ENCODE measurements around the gene RUVBL2. TPM values are rescaled to one million over a fixed set of nuclear protein-coding genes. Genes with fewer than 3 reads are reported as not detected.

RUVBL2 gene
- total RNA-seq, 2 donors from 2014 or later: 110 to 126 TPM

DNA sequence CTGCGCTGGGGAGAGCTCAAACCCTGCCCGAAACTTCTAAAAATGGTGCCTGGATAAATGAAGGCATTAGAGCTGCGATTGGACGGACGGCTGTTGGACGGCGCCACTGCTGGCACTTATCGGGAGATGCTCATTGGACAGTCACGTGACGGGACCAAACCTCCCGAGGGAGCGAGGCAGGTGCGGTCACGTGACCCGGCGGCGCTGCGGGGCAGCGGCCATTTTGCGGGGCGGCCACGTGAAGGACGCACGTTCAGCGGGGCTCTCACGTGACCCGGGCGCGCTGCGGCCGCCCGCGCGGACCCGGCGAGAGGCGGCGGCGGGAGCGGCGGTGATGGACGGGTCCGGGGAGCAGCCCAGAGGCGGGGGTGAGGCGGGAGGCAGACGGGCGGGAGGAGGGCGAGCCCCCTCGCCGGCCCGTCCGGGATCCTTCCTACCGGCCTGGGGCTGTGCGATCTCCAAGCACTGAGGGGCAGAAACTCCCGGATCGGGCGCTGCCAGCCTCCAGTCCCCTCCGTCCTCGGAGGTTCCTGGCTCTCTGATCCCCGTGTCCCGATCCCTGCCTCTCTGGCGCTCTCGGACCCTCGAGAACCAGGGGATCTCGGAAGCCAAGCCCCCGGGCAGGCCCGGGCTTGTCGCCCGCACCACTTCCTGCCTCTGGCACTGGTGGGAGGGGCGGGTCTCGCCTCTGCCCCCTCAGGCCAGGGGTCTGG, 38.9 kb upstream of the RUVBL2 start, which contains the start of gene BAX:
Gene BAX, plus strand, starts transcription at position 281 of the 713 bp plus-strand sequence. Its CDS starts 54 bp downstream, at position 335.
- H3K36me3 ChIP-seq: no peaks in the 10 kb centered on the region
- peak; percentile 95 for TF ChIP-seq POLR2AphosphoS5 (IDR thresholded peaks at IDR 0.05)
- peak; percentile 83 for TF ChIP-seq POLR2A (IDR thresholded peaks at IDR 0.05)
- TF ChIP-seq, protein P1, sequence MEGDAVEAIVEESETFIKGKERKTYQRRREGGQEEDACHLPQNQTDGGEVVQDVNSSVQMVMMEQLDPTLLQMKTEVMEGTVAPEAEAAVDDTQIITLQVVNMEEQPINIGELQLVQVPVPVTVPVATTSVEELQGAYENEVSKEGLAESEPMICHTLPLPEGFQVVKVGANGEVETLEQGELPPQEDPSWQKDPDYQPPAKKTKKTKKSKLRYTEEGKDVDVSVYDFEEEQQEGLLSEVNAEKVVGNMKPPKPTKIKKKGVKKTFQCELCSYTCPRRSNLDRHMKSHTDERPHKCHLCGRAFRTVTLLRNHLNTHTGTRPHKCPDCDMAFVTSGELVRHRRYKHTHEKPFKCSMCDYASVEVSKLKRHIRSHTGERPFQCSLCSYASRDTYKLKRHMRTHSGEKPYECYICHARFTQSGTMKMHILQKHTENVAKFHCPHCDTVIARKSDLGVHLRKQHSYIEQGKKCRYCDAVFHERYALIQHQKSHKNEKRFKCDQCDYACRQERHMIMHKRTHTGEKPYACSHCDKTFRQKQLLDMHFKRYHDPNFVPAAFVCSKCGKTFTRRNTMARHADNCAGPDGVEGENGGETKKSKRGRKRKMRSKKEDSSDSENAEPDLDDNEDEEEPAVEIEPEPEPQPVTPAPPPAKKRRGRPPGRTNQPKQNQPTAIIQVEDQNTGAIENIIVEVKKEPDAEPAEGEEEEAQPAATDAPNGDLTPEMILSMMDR (IDR thresholded peaks at IDR 0.05): peak in 2 of 4 experiments; percentile 33 to 38
- H3K4me3 ChIP-seq: peak within 1 kb of the TSS; percentile 79 to 93
- intact Hi-C loops (cut with DNase I): no loop called here
- DNase-seq (ENCODE audit: low spot score): peak; percentile 95
- no peaks in the 10 kb centered on the region for H3K9me3 ChIP-seq
- peak within 1 kb of the TSS; percentile 77 to 81 for H3K27ac ChIP-seq
- no peaks in the 10 kb centered on the region for H3K27me3 ChIP-seq (replicated peaks; ENCODE audit: insufficient read depth)
- WGBS: under 1% methylated on average over 45 of the region's 71 CpGs
- no peaks in the 10 kb centered on the region for H3K4me1 ChIP-seq (replicated peaks)

DNA sequence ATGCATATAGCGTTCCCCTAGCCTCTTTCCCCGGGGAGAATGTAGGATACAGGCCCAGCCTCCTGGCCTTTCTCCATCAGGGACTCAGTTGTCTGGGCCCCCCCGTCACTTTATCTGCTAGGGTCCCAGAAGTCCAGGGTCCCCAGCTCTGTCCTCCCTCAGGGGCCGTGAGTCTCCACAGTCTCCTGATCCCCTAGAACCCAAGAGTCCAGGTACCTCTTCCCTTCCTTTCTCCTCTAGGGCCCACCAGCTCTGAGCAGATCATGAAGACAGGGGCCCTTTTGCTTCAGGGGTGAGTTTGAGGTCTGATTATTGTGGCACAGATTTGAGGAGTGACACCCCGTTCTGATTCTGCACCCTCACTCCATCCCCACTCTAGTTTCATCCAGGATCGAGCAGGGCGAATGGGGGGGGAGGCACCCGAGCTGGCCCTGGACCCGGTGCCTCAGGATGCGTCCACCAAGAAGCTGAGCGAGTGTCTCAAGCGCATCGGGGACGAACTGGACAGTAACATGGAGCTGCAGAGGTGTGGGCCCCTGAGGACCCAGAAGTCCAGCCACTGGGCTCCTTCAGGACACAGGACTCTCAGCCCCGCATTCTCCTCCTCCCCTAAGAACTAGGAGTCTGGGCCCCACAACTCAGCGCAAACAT, 38.3 kb upstream of the RUVBL2 start:
- Histone ChIP-seq H3K9me3 (no peaks in the 10 kb centered on the region), H3K4me3 (peak overlapping the region; percentile 79 to 93), H3K36me3 (no peaks in the 10 kb centered on the region), H3K27me3 (replicated peaks; ENCODE audit: insufficient read depth) (no peaks in the 10 kb centered on the region), H3K4me1 (replicated peaks) (no peaks in the 10 kb centered on the region), H3K27ac (peak overlapping the region; percentile 77 to 81)
- TF ChIP-seq, protein P1 (IDR thresholded peaks at IDR 0.05): no peak
- no peak for TF ChIP-seq POLR2A (IDR thresholded peaks at IDR 0.05)
- TF ChIP-seq POLR2AphosphoS5 (IDR thresholded peaks at IDR 0.05): no peak
- WGBS: 47% methylated on average over 16 of the region's 16 CpGs
- no peak for DNase-seq (ENCODE audit: low spot score)
- intact Hi-C loops (cut with DNase I): no loop called here

DNA sequence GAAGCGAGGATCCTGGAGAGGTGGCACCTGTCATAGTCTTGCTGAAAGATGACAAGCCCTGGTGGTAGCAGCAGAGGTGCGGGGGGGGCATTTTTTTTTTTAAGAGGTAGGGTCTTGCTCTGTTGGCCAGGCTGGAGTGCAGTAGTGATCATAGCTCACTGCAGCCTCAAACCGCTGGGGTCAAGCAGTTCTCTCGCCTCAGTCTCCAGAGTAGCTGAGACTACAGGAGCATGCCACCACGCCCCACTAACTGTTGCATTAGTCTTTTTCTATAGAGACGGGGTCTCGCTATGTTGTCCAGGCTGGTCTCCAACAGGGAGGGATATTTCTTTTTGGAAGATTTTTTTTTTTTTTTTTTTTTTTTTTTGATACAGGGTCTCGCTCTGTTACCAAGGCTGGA, 35.7 kb upstream of the RUVBL2 start:
- intact Hi-C loops (cut with DNase I): no loop called here
- Histone ChIP-seq H3K4me1 (replicated peaks) (no peaks in the 10 kb centered on the region), H3K9me3 (no peaks in the 10 kb centered on the region), H3K27ac (no peak overlapping the region), H3K27me3 (replicated peaks; ENCODE audit: insufficient read depth) (no peaks in the 10 kb centered on the region), H3K36me3 (no peaks in the 10 kb centered on the region), H3K4me3 (no peak overlapping the region)
- TF ChIP-seq POLR2AphosphoS5 (IDR thresholded peaks at IDR 0.05) (no peak), POLR2A (IDR thresholded peaks at IDR 0.05) (no peak)
- TF ChIP-seq, protein P1 (IDR thresholded peaks at IDR 0.05): no peak
- DNase-seq (ENCODE audit: low spot score): no peak
- 92% methylated on average over 8 of the region's 8 CpGs for WGBS

DNA sequence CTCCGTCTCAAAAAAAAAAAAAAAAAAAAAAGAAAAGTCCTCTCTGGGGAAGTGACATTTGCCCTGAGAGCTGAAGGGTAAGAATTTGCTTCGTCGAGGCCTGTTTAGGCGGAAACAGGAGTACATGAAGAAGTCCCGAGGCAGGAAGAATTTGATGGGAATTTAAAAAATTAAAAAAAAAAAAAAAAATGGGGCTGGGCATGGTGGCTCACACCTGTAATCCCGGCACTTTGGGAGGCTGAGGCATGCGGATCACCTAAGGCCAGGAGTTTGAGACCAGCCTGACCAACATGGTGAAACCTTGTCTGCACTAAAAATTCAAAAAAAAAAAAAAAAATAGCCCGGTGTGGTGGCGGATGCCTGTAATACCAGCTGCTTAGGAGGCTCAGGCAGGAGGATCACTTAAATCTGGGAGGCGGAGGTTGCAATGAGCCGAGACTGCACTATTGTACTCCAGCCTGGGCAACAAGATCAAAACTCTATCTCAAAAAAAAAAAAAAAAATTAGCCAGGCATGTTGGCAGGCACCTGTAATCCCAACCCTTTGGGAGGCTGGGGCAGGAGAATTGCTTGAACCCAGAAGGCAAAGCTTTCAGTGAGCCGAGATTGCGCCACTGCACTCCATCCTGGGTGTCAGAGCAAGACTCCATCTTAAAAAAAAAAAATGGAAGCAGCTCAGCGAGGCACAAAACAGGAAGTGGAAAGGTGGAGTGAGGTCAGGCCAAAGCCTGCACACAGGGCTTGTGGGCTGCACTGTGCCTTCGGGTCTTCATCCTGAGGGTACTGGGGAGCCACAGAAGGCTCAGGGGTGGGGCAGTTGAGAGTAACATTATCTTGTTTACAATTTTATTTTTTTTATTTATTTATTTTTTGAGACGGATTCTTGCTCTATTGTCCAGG, 34.1 kb upstream of the RUVBL2 start:
- no peaks in the 10 kb centered on the region for H3K36me3 ChIP-seq
- intact Hi-C loops (cut with DNase I): loop anchor here (10.0 kb wide), 1 partner anchor 315 kb away; the partner anchor contains the start of gene CA11

More for the DNA sequence above, 34.1 kb upstream of the RUVBL2 start:
- TF ChIP-seq, protein P1 (IDR thresholded peaks at IDR 0.05): no peak
- no peak for TF ChIP-seq POLR2A (IDR thresholded peaks at IDR 0.05)
- TF ChIP-seq POLR2AphosphoS5 (IDR thresholded peaks at IDR 0.05): no peak
- 91% methylated on average over 16 of the region's 16 CpGs for WGBS
- Histone ChIP-seq H3K27ac (no peak overlapping the region), H3K4me1 (replicated peaks) (no peaks in the 10 kb centered on the region), H3K9me3 (no peaks in the 10 kb centered on the region), H3K4me3 (no peak overlapping the region), H3K27me3 (replicated peaks; ENCODE audit: insufficient read depth) (no peaks in the 10 kb centered on the region)
- no peak for DNase-seq (ENCODE audit: low spot score)

Data from prostate gland (tissue), 2 donors.